ENCODE results near the gene MCTP1.

DNA sequence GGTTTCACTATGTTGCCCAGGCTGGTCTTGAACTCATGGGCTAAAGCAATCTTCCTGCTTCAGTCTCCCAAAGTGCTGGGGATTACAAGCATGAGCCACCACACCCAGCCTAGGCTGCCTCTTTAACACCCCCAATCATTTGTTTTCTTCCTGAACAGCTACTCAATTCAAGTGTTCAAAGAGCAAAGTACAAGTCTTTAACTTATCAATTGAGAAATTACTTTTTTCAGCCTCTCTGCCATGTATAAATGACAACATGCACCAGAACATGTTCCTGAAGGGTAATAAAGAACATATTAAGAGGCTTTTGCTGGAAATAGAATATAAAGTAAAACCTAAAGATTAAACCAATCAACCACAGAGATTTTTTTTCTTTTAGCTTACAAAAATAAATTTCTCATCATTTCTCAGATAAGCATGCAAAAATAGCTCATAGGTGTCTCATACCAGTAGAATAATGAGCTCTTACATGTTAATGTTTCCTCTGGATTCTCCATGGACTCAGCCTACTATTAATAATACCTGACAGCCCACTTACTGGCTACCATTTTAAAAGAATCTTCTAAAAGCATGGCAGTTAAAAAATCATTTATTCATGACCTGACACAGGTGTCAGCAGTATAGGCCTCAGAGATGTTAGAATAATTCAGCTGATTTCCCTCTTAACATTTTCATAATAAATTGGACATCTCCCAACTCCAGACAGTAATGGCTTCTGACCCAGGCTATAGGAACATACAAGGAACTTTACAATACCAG, 60.0 kb downstream of the MCTP1 start:
- TF ChIP-seq, protein P1, sequence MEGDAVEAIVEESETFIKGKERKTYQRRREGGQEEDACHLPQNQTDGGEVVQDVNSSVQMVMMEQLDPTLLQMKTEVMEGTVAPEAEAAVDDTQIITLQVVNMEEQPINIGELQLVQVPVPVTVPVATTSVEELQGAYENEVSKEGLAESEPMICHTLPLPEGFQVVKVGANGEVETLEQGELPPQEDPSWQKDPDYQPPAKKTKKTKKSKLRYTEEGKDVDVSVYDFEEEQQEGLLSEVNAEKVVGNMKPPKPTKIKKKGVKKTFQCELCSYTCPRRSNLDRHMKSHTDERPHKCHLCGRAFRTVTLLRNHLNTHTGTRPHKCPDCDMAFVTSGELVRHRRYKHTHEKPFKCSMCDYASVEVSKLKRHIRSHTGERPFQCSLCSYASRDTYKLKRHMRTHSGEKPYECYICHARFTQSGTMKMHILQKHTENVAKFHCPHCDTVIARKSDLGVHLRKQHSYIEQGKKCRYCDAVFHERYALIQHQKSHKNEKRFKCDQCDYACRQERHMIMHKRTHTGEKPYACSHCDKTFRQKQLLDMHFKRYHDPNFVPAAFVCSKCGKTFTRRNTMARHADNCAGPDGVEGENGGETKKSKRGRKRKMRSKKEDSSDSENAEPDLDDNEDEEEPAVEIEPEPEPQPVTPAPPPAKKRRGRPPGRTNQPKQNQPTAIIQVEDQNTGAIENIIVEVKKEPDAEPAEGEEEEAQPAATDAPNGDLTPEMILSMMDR (IDR thresholded peaks at IDR 0.05; ENCODE audit: poor library complexity, severe bottlenecking) = no peak
- TF ChIP-seq, protein P2, sequence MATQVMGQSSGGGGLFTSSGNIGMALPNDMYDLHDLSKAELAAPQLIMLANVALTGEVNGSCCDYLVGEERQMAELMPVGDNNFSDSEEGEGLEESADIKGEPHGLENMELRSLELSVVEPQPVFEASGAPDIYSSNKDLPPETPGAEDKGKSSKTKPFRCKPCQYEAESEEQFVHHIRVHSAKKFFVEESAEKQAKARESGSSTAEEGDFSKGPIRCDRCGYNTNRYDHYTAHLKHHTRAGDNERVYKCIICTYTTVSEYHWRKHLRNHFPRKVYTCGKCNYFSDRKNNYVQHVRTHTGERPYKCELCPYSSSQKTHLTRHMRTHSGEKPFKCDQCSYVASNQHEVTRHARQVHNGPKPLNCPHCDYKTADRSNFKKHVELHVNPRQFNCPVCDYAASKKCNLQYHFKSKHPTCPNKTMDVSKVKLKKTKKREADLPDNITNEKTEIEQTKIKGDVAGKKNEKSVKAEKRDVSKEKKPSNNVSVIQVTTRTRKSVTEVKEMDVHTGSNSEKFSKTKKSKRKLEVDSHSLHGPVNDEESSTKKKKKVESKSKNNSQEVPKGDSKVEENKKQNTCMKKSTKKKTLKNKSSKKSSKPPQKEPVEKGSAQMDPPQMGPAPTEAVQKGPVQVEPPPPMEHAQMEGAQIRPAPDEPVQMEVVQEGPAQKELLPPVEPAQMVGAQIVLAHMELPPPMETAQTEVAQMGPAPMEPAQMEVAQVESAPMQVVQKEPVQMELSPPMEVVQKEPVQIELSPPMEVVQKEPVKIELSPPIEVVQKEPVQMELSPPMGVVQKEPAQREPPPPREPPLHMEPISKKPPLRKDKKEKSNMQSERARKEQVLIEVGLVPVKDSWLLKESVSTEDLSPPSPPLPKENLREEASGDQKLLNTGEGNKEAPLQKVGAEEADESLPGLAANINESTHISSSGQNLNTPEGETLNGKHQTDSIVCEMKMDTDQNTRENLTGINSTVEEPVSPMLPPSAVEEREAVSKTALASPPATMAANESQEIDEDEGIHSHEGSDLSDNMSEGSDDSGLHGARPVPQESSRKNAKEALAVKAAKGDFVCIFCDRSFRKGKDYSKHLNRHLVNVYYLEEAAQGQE (IDR thresholded peaks at IDR 0.05; ENCODE audit: borderline replicate concordance) = no peak
- no peak for TF ChIP-seq EZH2 (IDR thresholded peaks at IDR 0.05; ENCODE audit: borderline replicate concordance, insufficient read depth, low read length, poor library complexity, severe bottlenecking)
- no peak for TF ChIP-seq RAD21 (conservative IDR thresholded peaks at IDR 0.05)
- TF ChIP-seq POLR2AphosphoS5 (IDR thresholded peaks at IDR 0.05) = no peak

Measured in neural cell (in vitro differentiated cells).